Vagina (tissue), 2 donors: ENCODE data around the gene SPATA21.

Source experiments
- POLR2A ChIP-seq, 2 donors: fragments of 450-650 bp; IDR thresholded peaks; one replicate each; pipeline ENCODE4 v1.6.1; 2017; ENCODE audit warnings: antibody characterized with exemption in 2 of 2, mild to moderate bottlenecking in 2 of 2, moderate library complexity in 2 of 2
- POLR2AphosphoS5 ChIP-seq, 2 donors: sonication (generic); formaldehyde crosslinking; IDR thresholded peaks; one replicate each; pipeline ENCODE4 v1.9.0; 2017; ENCODE audit warnings: antibody characterized with exemption in 2 of 2, mild to moderate bottlenecking in 2 of 2, low read depth in 1 of 2; ENCODE audit not compliant: insufficient read depth in 1 of 2
- TF ChIP-seq, protein P1 (sequence below), 3 experiments: fragments of 450-650 bp in 2 of 3; fragments of 200-600 bp in 1 of 3; sonication (generic) in 1 of 3; IDR thresholded peaks; one replicate each; pipeline ENCODE4 v1.5.1; 2017 to 2019; ENCODE audit warnings: antibody characterized with exemption in 3 of 3, mild to moderate bottlenecking in 2 of 3, moderate library complexity in 2 of 3

DNA sequence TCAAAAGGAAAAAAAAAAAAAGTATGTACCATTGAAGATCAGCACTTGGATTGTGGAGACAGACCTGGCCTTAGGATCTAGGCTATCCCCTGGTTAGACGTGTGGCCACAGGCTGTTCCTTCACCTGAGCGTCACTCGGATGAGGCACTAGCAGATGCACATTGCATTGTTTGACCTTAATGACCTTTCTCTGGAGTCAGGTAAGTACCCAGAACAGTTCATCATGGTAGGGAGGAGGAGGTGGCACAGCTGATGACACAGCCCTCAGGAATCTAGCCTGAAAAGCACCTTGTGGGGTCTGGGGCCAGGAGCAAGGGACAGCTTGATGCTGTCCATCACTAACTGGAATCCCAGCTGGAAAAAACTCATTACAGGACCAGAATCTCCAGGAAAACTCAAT is 24.5 kb upstream of the SPATA21 start:
- TF ChIP-seq POLR2AphosphoS5 (IDR thresholded peaks at IDR 0.05; ENCODE audit: insufficient read depth in 1 of 2, low read depth in 1 of 2) (no peak), POLR2A (IDR thresholded peaks at IDR 0.05) (no peak)
- TF ChIP-seq, protein P1, sequence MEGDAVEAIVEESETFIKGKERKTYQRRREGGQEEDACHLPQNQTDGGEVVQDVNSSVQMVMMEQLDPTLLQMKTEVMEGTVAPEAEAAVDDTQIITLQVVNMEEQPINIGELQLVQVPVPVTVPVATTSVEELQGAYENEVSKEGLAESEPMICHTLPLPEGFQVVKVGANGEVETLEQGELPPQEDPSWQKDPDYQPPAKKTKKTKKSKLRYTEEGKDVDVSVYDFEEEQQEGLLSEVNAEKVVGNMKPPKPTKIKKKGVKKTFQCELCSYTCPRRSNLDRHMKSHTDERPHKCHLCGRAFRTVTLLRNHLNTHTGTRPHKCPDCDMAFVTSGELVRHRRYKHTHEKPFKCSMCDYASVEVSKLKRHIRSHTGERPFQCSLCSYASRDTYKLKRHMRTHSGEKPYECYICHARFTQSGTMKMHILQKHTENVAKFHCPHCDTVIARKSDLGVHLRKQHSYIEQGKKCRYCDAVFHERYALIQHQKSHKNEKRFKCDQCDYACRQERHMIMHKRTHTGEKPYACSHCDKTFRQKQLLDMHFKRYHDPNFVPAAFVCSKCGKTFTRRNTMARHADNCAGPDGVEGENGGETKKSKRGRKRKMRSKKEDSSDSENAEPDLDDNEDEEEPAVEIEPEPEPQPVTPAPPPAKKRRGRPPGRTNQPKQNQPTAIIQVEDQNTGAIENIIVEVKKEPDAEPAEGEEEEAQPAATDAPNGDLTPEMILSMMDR (IDR thresholded peaks at IDR 0.05) = no peak
